ENCODE data around the gene COPZ2.

The COPZ2 gene

DNA sequence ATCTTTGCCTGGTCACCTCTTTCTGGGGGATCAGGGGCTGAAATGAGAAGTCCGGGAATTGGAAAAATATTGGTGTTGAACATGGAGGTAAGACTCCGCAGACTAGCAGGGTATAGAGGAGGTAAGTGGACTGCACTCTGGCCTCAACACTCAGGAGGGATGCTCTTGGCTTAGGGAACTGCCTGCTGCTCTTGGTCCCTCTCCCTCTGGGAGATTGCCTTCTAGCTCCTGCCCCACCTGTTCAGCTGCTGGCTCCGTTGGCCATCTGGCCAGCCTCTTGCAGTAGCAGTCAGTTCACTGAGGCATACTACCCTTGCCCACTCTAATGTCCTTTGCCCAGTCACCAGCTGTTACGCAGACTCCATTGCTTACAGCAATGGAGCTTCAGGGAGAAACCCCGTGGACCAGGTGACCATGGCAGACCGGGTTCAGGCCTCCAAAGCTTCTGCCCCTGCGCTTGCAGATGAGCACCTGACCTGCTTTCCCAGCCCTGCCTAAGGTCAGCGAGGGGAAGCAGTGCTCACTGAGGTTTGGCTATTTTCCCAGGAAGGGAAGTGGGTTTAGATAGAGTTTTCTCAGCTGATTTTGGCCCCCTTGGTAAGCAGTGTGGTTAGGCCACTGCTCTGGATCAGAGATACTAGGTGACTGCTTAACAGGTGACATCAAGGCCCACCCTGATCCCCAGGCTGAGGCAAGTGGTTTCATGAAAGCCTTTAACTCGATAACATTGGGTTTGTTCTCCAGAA is 54.8 kb downstream of the COPZ2 start:
- no peak for DNase-seq

GRCh38 chr17:47982091-47982617 is 55.4 kb downstream of the COPZ2 start:
- DNase-seq: no peak

GRCh38 chr17:47981462-47981861 is 56.1 kb downstream of the COPZ2 start:
- no peak for DNase-seq

GRCh38 chr17:47980541-47980940 is 57.1 kb downstream of the COPZ2 start:
- DNase-seq: no peak

GRCh38 chr17:47978324-47978723 is 59.3 kb downstream of the COPZ2 start:
- no peak for DNase-seq
